Erythroblast (primary cell): ENCODE measurements around the gene MED10.

Experiments used
- GATA1 ChIP-seq: IDR thresholded peaks from 2 replicates; pipeline ENCODE4 v1.6.1; 2011; ENCODE audit warnings: low read depth, mild to moderate bottlenecking, control low read depth, low read length, moderate library complexity
- POLR2A ChIP-seq: IDR thresholded peaks from 2 replicates; pipeline ENCODE4 v1.6.1; 2011; ENCODE audit warnings: mild to moderate bottlenecking, low read length

DNA sequence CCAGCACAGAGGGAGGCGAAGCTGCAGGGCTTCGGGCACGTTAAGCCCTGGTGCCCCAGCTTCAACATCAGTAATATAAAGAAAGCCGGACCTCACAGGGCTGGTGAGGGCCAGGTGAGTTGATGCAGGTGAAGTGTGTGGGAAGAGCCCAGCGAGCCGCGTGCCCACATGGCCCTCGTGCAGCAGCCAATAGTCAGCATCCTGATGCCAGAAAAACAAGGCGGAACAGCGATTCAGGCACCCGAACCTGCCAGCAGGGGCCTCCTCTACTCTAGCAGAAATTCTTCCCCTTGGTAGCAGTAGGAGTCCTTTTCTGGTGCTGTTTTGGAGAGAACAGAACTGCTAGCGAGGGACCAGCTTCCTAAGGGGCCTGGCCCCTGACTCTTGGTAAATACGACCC, 7.8 kb downstream of the MED10 start:
- no peak for TF ChIP-seq POLR2A
- TF ChIP-seq GATA1 = no peak
